Suppressor macrophage (primary cell): ENCODE measurements around the gene GPC3.
"Not testable (repeated sequence)": the region's sequence is repeated elsewhere in the genome, so short reads cannot be mapped to it uniquely, and the experiment has no call there.

ENCODE experiments used
- DNase-seq, 4 experiments: peaks; one replicate each; pipeline ENCODE4 v3.0.0-alpha.2; 2020 to 2022

GPC3 gene

GRCh38 chrX:133645977-133646718 lies 339.2 kb downstream of the GPC3 start:
- peak; percentile 39 to 79 (median 55) for DNase-seq

GRCh38 chrX:133645256-133645655 lies 340.1 kb downstream of the GPC3 start:
- peak in 2 of 4 experiments; percentile 10 to 20 for DNase-seq

- DNase-seq, result no peak
Observed at GRCh38 chrX:133640161-133641015, 345.0 kb downstream of the GPC3 start.

DNA sequence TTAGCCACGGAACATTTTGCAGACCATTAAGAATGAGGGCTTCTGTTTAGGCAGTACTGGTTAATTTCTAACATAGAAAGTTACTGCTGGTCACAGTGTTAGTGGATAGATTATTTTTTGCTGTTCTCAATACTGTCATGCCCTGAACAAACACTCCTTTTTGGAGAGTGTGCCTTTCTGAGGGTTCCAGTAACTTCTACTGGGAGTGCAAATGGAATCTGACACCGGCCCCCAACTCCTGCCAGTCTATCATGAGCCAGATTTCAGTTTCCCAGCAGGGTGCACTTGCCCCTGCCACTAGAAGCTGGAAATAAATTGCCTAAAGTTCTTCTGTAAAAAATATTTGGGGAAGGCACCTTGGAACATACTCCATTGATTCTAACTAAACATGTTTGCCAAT lies 345.7 kb downstream of the GPC3 start:
- DNase-seq, result no peak

- no peak for DNase-seq
Observed at GRCh38 chrX:133638285-133638684, 347.1 kb downstream of the GPC3 start.

GRCh38 chrX:133637765-133638164 lies 347.6 kb downstream of the GPC3 start:
- DNase-seq, result no peak

DNA sequence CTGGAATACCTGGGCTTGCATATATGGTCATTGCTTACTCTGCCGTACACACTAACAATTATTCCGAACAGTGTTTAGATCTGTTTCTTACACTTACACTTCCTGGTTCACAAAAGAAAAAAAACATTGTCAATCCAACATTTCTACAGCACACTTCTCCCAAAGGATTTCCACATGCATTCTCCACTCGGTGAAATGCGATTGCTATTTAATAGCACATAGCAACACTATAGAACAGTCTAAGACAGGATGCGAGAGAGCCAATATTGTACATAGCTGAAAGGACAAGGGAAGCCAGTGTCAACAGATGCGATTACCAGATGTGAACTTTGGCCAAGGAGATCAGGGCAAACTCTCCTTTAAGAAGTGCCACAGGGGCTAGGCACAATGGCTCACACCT lies 349.4 kb downstream of the GPC3 start:
- no peak for DNase-seq

DNA sequence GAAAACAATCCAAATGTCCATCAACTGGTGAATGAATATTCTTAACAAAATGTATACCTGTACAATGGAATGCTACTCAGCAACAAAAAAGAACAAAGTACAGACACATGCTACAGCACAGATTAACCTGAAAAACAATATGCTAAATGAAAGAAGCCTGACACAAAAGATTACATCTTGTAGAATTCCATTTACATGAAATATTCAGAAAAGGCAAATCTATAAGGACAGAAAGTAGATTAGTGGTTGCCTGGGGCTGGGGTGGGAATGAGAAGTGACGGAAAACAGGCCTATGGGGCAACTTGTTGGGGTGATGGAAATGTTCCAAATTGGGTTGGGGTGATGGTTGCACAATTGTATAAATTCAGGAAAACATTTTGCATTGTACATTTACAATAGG lies 351.0 kb downstream of the GPC3 start:
- no peak for DNase-seq

GRCh38 chrX:133633950-133634349 lies 351.4 kb downstream of the GPC3 start:
- DNase-seq, result no peak

- no peak for DNase-seq
Observed at GRCh38 chrX:133633162-133633561, 352.2 kb downstream of the GPC3 start.

DNA sequence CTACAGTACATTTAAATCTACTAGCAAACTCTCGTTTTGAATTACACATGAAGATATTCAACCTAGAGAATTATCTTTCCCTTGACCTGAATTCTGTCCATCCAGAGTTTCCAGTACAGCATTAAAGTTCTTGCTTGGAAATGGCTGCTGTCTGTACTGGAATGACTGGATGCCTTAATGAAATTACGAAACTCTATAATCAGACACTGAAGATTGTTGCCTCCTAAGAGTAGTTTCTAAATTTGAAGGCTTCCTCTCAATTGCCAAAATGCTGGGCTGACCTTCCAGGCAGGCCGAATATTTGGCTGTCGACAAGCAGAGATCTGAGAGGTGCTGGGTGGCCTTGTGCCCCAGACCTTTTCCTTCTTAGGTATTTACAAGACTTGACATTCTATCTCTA lies 355.0 kb downstream of the GPC3 start:
- DNase-seq, result no peak

DNA sequence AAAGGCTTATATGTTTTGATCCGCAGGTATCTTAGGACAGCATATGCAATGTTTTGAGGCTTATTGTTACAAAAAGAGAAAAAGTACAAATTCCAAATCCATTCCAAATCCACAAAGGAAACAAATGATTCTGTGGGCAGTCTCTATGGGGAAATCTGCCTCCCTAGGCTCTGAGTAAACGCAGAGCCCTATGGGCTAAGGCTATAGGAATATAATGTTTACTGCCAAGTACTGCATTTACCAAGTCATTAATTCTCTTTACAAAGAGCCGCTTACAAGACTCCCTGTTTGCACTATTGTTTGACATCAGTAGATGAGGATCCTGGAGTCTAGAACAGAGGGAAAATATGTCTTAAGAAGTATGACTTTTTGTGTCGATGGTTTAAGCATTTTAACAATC lies 357.7 kb downstream of the GPC3 start:
- DNase-seq, result no peak

- not testable (repeated sequence) for DNase-seq
Observed at GRCh38 chrX:133621384-133621783, 364.0 kb downstream of the GPC3 start.

- DNase-seq, result no peak
Observed at GRCh38 chrX:133611676-133612075, 373.7 kb downstream of the GPC3 start.

DNA sequence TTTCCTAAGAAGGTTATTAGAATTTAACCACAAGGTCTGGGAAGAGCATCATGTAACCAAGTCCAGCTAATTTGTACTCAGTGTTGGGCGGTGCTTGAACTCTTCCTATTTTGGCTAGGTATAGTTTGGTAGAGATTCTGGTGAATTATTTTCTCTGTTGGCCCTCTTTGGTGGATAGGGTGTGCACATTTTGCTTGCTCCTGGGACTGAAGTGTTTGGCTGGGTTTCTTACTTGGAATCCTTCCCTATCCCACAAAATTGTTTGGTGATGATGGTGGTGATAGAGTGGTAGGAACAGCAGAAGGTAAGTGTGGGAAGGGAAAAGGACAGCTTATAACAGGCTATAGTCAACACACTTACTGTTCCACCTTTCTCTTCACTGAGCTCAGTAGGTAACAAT lies 375.3 kb downstream of the GPC3 start:
- DNase-seq, result no peak

DNA sequence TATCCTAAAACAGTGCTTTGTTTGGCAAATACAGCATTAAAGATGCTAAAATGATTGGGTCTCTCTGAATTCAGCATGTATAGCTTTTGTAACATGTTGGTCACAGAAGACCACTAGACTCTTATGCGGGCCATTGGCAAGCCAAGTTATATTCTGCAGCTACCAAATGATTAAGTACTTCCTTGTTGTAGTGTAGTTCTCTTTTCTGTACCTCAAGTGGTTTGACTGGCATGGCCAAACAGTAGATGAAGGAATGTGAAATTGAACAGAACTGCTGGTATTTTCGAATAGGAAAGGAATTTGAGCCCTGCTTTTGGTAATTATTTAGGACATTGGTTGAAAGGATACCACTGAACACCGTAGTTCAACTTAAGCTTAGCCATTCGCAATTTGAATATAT lies 376.2 kb downstream of the GPC3 start:
- DNase-seq, result peak in 3 of 4 experiments; percentile 9 to 47 (median 28)

GRCh38 chrX:133608406-133608805 lies 377.0 kb downstream of the GPC3 start:
- peak; percentile 19 to 67 (median 46) for DNase-seq

- DNase-seq, result no peak
Observed at GRCh38 chrX:133607419-133608348, 377.7 kb downstream of the GPC3 start.

GRCh38 chrX:133606990-133607389 lies 378.4 kb downstream of the GPC3 start:
- peak in 2 of 4 experiments; percentile 12 to 27 for DNase-seq

DNA sequence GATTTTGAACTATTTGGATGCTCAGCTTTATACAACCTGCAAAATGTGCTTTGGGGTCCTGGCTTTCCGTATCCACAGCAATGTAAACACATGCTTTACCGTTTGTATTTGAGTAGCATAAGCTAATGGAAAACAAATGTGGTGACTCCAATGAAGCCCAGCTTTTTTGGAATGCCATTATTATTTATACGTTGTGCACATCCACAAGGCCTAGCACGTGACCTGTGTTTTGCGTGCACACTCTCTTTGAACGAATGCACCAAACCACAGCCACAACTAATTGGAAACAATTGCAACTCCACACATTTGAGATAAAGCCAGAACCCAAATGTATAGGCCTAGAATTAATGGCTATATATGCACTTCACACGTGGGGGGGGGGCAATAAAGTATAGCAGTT lies 380.6 kb downstream of the GPC3 start:
- no peak for DNase-seq

- DNase-seq, result no peak
Observed at GRCh38 chrX:133602881-133603280, 382.5 kb downstream of the GPC3 start.

DNA sequence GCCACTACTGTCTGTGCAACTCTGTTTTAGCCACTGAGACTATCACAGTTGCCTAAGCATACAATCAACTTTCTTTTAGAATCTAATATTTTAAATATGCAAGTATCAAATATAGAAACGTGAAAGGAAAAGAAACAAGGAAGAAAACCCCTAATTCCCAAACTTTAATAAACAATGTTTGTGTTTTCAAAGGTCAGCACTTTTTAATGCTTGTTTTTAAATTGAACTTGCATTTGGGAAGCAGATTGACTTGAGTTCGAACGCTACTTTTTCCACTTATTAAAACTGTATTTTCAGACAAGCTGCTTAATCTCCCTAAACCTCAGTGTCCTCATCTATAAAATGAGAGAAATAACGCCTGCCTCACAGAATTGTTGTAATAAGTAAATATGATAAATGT lies 384.3 kb downstream of the GPC3 start:
- DNase-seq, result no peak

- DNase-seq, result no peak
Observed at GRCh38 chrX:133600536-133600935, 384.9 kb downstream of the GPC3 start.
